Measurements from ENCODE around the gene MICAL3. TPM values are rescaled to one million over a fixed set of nuclear protein-coding genes. Genes with fewer than 3 reads are reported as not detected.
A peak's percentile ranks its signal among the peaks of the same experiment; 100 is the strongest.

The MICAL3 gene
- total and polyA plus RNA-seq, 2 of the 8 experiments (the other 6 are each of a cell fraction or from before 2014, with no cell fraction given): 8.3 to 41.8 TPM

DNA sequence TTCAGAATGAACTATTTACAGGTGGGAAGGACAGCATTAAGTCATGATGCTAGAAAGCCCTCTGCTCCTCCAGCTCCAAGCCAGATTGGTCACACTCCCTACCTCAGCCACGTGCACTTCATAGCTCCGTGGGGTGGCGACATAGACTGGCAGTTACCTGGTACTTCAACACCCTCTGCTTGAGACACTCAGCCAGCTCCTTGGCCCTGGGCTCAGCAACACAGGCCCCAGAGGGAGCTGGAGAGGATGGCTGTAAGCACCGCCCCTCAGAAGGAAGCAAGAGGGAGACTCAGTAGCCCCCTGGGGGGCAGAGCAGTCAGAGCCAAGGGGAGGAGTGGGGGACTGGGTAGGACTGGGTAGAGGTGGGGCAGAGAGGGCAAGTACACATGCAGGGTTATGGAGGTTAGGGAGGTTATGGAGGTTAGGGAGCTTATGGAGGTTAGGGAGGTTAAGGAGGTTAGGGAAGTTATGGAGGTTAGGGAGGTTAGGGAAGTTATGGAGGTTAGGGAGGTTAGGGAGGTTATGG is 148.0 kb downstream of the MICAL3 start:
- ChIA-PET POLR2A (ENCODE audit: partially characterized antibody) (interaction anchor here (0.6 kb wide), 1 partner anchor 168 kb away, joined by 5 read pairs; no protein-coding TSS in a partner anchor), CTCF (ENCODE audit: partially characterized antibody) (interaction anchor here (0.6 to 2.5 kb wide), 12 partner anchors 12 to 323 kb away, joined by 3 to 17 read pairs (median 3); no protein-coding TSS in a partner anchor)
- Histone ChIP-seq H3K9me3 (ENCODE audit: insufficient read depth in 2 of 2, low read depth in 1 of 2, low read length in 1 of 2) (no peaks in the 10 kb centered on the region; a peak in 1 of 4 replicates), H3K23me2 (ENCODE audit: low read depth, low read length) (peaks cover 10% of the 10 kb centered on the region; the same call in 1 of the 2 replicates), H4K91ac (replicated peaks; ENCODE audit: insufficient read length, low read length) (no peak overlapping the region), H3K79me1 (ENCODE audit: low read depth, low read length) (no peaks in the 10 kb centered on the region), H3K27ac (ENCODE audit: low read depth, low read length) (no peak overlapping the region), H2BK12ac (ENCODE audit: low read depth, low read length) (no peak overlapping the region), H3K4me1 (replicated peaks in 1 of 4; ENCODE audit: control insufficient read depth in 3 of 4, insufficient read depth in 4 of 4, low read length in 3 of 4) (no peaks in the 10 kb centered on the region), H3K4ac (replicated peaks; ENCODE audit: insufficient read length, low read depth, low read length) (no peak overlapping the region), H2AK5ac (ENCODE audit: low read depth, low read length) (no peak overlapping the region), H2BK15ac (ENCODE audit: low read length) (no peak overlapping the region), H3K23ac (ENCODE audit: insufficient read length) (no peak overlapping the region), H3K4me2 (ENCODE audit: insufficient read depth in 1 of 2, low read depth in 2 of 2, low read length in 2 of 2) (no peak overlapping the region), H2BK5ac (ENCODE audit: low read depth, low read length) (no peak overlapping the region), H3K36me3 (ENCODE audit: control insufficient read depth in 2 of 4, insufficient read depth in 4 of 4, low read length in 3 of 4) (peaks cover 0 to 3% (median 2%) of the 10 kb centered on the region in 4 experiments; a peak in 3 of 8 replicates), H4K8ac (ENCODE audit: extremely low read depth, insufficient read depth, low read length) (no peak overlapping the region), H3K9ac (replicated peaks in 1 of 4; ENCODE audit: extremely low read depth in 1 of 4, low read depth in 3 of 4, low read length in 3 of 4) (no peak overlapping the region), H3K56ac (replicated peaks; ENCODE audit: insufficient read length, low read depth, low read length) (no peak overlapping the region), H4K20me1 (replicated peaks in 1 of 2; ENCODE audit: control insufficient read depth in 1 of 2, insufficient read depth in 2 of 2, low read length in 2 of 2) (peaks cover 9 to 43% of the 10 kb centered on the region in 2 experiments), H2BK120ac (replicated peaks; ENCODE audit: low read depth, low read length) (no peak overlapping the region), H2AFZ (ENCODE audit: low read length) (no peak overlapping the region), H2BK20ac (ENCODE audit: low read length) (no peak overlapping the region), H4K5ac (ENCODE audit: insufficient read length, low read depth, low read length) (no peak overlapping the region), H3K27me3 (replicated peaks in 1 of 4; ENCODE audit: control insufficient read depth in 3 of 4, extremely low read depth in 1 of 4, insufficient read depth in 3 of 4, low read length in 3 of 4) (peaks cover 11 to 70% (median 58%) of the 10 kb centered on the region in 4 experiments), H3K4me3 (ENCODE audit: extremely low read depth in 1 of 4, insufficient read depth in 2 of 4, low read depth in 3 of 4, low read length in 4 of 4) (no peak overlapping the region), H3K18ac (ENCODE audit: extremely low read depth, low read length) (no peak overlapping the region), H3K14ac (ENCODE audit: insufficient read length) (no peak overlapping the region), H3K79me2 (ENCODE audit: control insufficient read depth in 1 of 2, insufficient read depth in 2 of 2, low read length in 2 of 2) (no peaks in the 10 kb centered on the region)
- no peak for DNase-seq (ENCODE audit: low read depth in 1 of 2, low spot score in 2 of 2)
- 77% methylated on average over 4 of the region's 4 CpGs; no CpG with 5 or more reads in 1 of the 2 experiments for WGBS, 2 experiments (ENCODE audit: extremely low coverage in 1 of 2, insufficient coverage in 1 of 2, insufficient read length in 1 of 2, insufficient replicate concordance in 2 of 2, low coverage in 1 of 2, low lambda C conversion rate in 2 of 2, missing lambda C conversion rate in 1 of 2)
- peak; percentile 62; the same call in 1 of the 2 replicates for TF ChIP-seq POLR2AphosphoS5 (IDR thresholded peaks at IDR 0.05; ENCODE audit: low read depth, low read length)
- TF ChIP-seq KDM4A (IDR thresholded peaks at IDR 0.05; ENCODE audit: low read depth, low read length, severe bottlenecking): no peak
- FAIRE-seq: no peak
